Measurements from ENCODE around the gene NANOS2. TPM values are rescaled to one million over a fixed set of nuclear protein-coding genes. Genes with fewer than 3 reads are reported as not detected.

Gene NANOS2
- polyA plus RNA-seq, 1 experiment, result not detected

- DNase-seq (ENCODE audit: low read depth), result peak; percentile 49
- CTCF ChIA-PET, result interaction anchor here (0.7 to 3.4 kb wide), 6 partner anchors 11 to 117 kb away, joined by 3 to 12 read pairs (median 4); partner anchors contain the start of genes SIX5 and SYMPK
- POLR2A ChIA-PET, result interaction anchor here (0.6 to 0.8 kb wide), 4 partner anchors 23 to 194 kb away, joined by 3 to 28 read pairs (median 5); partner anchors contain the start of gene SYMPK
- no peak for TF ChIP-seq CTCF (IDR thresholded peaks at IDR 0.05; ENCODE audit: insufficient read depth, low read depth, low read length)
- Histone ChIP-seq H3K4me3 (ENCODE audit: low read depth, low read length) (peak overlapping the region; percentile 79), H3K27me3 (ENCODE audit: control insufficient read depth, insufficient read depth, low read length) (no peaks in the 10 kb centered on the region), H3K36me3 (ENCODE audit: control insufficient read depth, insufficient read depth, low read length) (peaks cover 4% of the 10 kb centered on the region; the same call in 1 of the 2 replicates)
These were observed 28.0 kb downstream of the NANOS2 start for GRCh38 chr19:45886427-45887199.

- Histone ChIP-seq H3K4me3 (ENCODE audit: low read depth, low read length) (peak within 1 kb of the TSS; percentile 79), H3K27me3 (ENCODE audit: control insufficient read depth, insufficient read depth, low read length) (no peaks in the 10 kb centered on the region), H3K36me3 (ENCODE audit: control insufficient read depth, insufficient read depth, low read length) (peaks cover 4% of the 10 kb centered on the region; the same call in 1 of the 2 replicates)
- ChIA-PET POLR2A (interaction anchor here (0.6 to 0.8 kb wide), 4 partner anchors 23 to 193 kb away, joined by 3 to 28 read pairs (median 5); partner anchors contain the start of gene SYMPK), CTCF (interaction anchor here (0.7 to 3.4 kb wide), 8 partner anchors 12 to 117 kb away, joined by 3 to 12 read pairs (median 3); partner anchors contain the start of genes SIX5 and SYMPK)
- peak; percentile 51 for DNase-seq (ENCODE audit: low read depth)
- TF ChIP-seq CTCF (IDR thresholded peaks at IDR 0.05; ENCODE audit: insufficient read depth, low read depth, low read length), result no peak
These were observed 28.8 kb downstream of the NANOS2 start, which contains the start of gene IRF2BP1 for GRCh38 chr19:45885556-45886426. Gene IRF2BP1 (minus strand): TSS chr19:45886141. CDS start chr19:45885774, 367 bp downstream.

GRCh38 chr19:45884682-45885555 is 29.7 kb downstream of the NANOS2 start:
- no peak for TF ChIP-seq CTCF (IDR thresholded peaks at IDR 0.05; ENCODE audit: insufficient read depth, low read depth, low read length)
- CTCF ChIA-PET, result interaction anchor here (1.0 to 6.2 kb wide), 5 partner anchors 20 to 116 kb away, joined by 3 to 49 read pairs (median 6); partner anchors contain the start of genes FOXA3, SIX5 and SYMPK
- H3K36me3 ChIP-seq (ENCODE audit: control insufficient read depth, insufficient read depth, low read length), result peaks cover 4% of the 10 kb centered on the region; the same call in 1 of the 2 replicates
- POLR2A ChIA-PET, result no interaction called here
- no peaks in the 10 kb centered on the region for H3K27me3 ChIP-seq (ENCODE audit: control insufficient read depth, insufficient read depth, low read length)
- H3K4me3 ChIP-seq (ENCODE audit: low read depth, low read length), result peak overlapping the region; percentile 79
- DNase-seq (ENCODE audit: low read depth), result no peak

GRCh38 chr19:45883881-45884681 is 30.5 kb downstream of the NANOS2 start:
- ChIA-PET CTCF (interaction anchor here (0.6 to 6.2 kb wide), 4 partner anchors 19 to 115 kb away, joined by 3 to 49 read pairs (median 8); partner anchors contain the start of genes FOXA3, SIX5 and SYMPK), POLR2A (no interaction called here)
- DNase-seq (ENCODE audit: low read depth), result no peak
- H3K4me3 ChIP-seq (ENCODE audit: low read depth, low read length), result no peak overlapping the region
- TF ChIP-seq CTCF (IDR thresholded peaks at IDR 0.05; ENCODE audit: insufficient read depth, low read depth, low read length), result no peak
- H3K36me3 ChIP-seq (ENCODE audit: control insufficient read depth, insufficient read depth, low read length), result peaks cover 4% of the 10 kb centered on the region; the same call in 1 of the 2 replicates
- no peaks in the 10 kb centered on the region for H3K27me3 ChIP-seq (ENCODE audit: control insufficient read depth, insufficient read depth, low read length)
